ENCODE results near the gene C7orf33. TPM values are rescaled to one million over a fixed set of nuclear protein-coding genes. Genes with fewer than 3 reads are reported as not detected.
A peak's percentile ranks its signal among the peaks of the same experiment; 100 is the strongest.

C7orf33 gene
- total RNA-seq, 1 experiment from 2014 or later: not detected

DNA sequence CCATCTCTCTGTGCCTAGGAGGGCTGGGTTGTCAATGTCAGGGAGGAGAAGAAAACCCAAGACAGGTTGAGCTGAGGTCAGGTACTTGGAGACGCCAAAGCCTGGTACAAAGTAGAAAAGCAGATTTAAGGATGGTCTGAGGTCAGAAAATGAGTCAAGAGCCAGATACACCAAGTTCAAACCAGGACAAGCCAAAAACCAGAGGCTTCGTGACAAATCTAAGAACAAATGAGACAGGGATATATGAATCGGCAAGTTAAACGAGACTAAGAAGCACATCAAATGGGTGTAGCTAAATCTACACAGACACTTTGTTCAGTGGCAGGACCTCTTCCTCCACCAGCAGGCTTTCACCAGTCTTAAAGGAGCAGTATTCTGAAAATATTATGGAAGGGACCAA lies 34.2 kb downstream of the C7orf33 start:
- ATAC-seq (no peak), DNase-seq (ENCODE audit: low spot score) (no peak)
- Mint-ChIP-seq H3K4me1 (peaks cover 40% of the 10 kb centered on the region), H3K27ac (peak overlapping the region; percentile 28; the same call in 1 of the 2 replicates), H3K9me3 (no peaks in the 10 kb centered on the region), H3K4me3 (no peak overlapping the region), H3K27me3 (ENCODE audit: low read depth) (no peaks in the 10 kb centered on the region; the same call in 1 of the 2 replicates), H3K36me3 (0 out of 2 replicates have a peak, but pooled peaks cover 3% of the 10 kb centered on the region)
- ChIA-PET POLR2A (no interaction called here), CTCF (interaction anchor here (2.0 kb wide), 1 partner anchor 13 kb away, joined by 9 read pairs; no protein-coding TSS in a partner anchor)
- TF ChIP-seq JAZF1 (CRISPR knock-in tag; IDR thresholded peaks at IDR 0.05): no peak
- TF ChIP-seq, protein P1, sequence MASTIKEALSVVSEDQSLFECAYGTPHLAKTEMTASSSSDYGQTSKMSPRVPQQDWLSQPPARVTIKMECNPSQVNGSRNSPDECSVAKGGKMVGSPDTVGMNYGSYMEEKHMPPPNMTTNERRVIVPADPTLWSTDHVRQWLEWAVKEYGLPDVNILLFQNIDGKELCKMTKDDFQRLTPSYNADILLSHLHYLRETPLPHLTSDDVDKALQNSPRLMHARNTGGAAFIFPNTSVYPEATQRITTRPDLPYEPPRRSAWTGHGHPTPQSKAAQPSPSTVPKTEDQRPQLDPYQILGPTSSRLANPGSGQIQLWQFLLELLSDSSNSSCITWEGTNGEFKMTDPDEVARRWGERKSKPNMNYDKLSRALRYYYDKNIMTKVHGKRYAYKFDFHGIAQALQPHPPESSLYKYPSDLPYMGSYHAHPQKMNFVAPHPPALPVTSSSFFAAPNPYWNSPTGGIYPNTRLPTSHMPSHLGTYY (CRISPR knock-in tag; IDR thresholded peaks at IDR 0.05): no peak
- TF ChIP-seq GABPB1 (CRISPR knock-in tag; IDR thresholded peaks at IDR 0.05): no peak
- no peak for TF ChIP-seq ZSCAN18 (CRISPR knock-in tag; IDR thresholded peaks at IDR 0.05)

- ChIA-PET CTCF (no interaction called here), POLR2A (interaction anchor here (0.5 kb wide), 1 partner anchor 19 kb away, joined by 4 read pairs; no protein-coding TSS in a partner anchor)
- no peak for DNase-seq (ENCODE audit: low spot score)
- TF ChIP-seq ATF3 (CRISPR knock-in tag; conservative IDR thresholded peaks at IDR 0.05) (no peak), HMGA2 (CRISPR knock-in tag; IDR thresholded peaks at IDR 0.05) (no peak), FOXP4 (CRISPR knock-in tag; IDR thresholded peaks at IDR 0.05) (no peak), TCF7 (CRISPR knock-in tag; IDR thresholded peaks at IDR 0.05; ENCODE audit: low read depth) (no peak), ETV6 (CRISPR knock-in tag; IDR thresholded peaks at IDR 0.05) (no peak), ATF2 (CRISPR knock-in tag; IDR thresholded peaks at IDR 0.05; ENCODE audit: borderline replicate concordance, low read depth) (no peak), ELF4 (CRISPR knock-in tag; IDR thresholded peaks at IDR 0.05; ENCODE audit: low read depth) (no peak), SMAD3 (CRISPR knock-in tag; IDR thresholded peaks at IDR 0.05; ENCODE audit: borderline replicate concordance) (no peak), ZNF317 (CRISPR knock-in tag; IDR thresholded peaks at IDR 0.05; ENCODE audit: borderline replicate concordance, low read depth) (no peak), NFYB (CRISPR knock-in tag; conservative IDR thresholded peaks at IDR 0.05; ENCODE audit: low read depth) (no peak), EMX1 (CRISPR knock-in tag; IDR thresholded peaks at IDR 0.05) (no peak), ZNF219 (CRISPR knock-in tag; IDR thresholded peaks at IDR 0.05; ENCODE audit: borderline replicate concordance) (no peak), ZNF263 (CRISPR knock-in tag; IDR thresholded peaks at IDR 0.05; ENCODE audit: low read depth) (no peak), CBFB (CRISPR knock-in tag; IDR thresholded peaks at IDR 0.05; ENCODE audit: low read depth) (no peak)
- TF ChIP-seq, protein P2, sequence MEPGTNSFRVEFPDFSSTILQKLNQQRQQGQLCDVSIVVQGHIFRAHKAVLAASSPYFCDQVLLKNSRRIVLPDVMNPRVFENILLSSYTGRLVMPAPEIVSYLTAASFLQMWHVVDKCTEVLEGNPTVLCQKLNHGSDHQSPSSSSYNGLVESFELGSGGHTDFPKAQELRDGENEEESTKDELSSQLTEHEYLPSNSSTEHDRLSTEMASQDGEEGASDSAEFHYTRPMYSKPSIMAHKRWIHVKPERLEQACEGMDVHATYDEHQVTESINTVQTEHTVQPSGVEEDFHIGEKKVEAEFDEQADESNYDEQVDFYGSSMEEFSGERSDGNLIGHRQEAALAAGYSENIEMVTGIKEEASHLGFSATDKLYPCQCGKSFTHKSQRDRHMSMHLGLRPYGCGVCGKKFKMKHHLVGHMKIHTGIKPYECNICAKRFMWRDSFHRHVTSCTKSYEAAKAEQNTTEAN (CRISPR knock-in tag; IDR thresholded peaks at IDR 0.05): no peak
- TF ChIP-seq, protein P1 (CRISPR knock-in tag; IDR thresholded peaks at IDR 0.05): no peak
- TF ChIP-seq, protein P3, sequence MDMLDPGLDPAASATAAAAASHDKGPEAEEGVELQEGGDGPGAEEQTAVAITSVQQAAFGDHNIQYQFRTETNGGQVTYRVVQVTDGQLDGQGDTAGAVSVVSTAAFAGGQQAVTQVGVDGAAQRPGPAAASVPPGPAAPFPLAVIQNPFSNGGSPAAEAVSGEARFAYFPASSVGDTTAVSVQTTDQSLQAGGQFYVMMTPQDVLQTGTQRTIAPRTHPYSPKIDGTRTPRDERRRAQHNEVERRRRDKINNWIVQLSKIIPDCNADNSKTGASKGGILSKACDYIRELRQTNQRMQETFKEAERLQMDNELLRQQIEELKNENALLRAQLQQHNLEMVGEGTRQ (CRISPR knock-in tag; IDR thresholded peaks at IDR 0.05): no peak
These were observed 34.8 kb downstream of the C7orf33 start for GRCh38 chr7:148625342-148625741.

More at GRCh38 chr7:148625342-148625741, 34.8 kb downstream of the C7orf33 start:
- 0 out of 2 replicates have a peak, but pooled peaks cover 3% of the 10 kb centered on the region for H3K36me3 Mint-ChIP-seq
- no peaks in the 10 kb centered on the region; the same call in 1 of the 2 replicates for H3K27me3 Mint-ChIP-seq (ENCODE audit: low read depth)
- peaks cover 40% of the 10 kb centered on the region for H3K4me1 Mint-ChIP-seq
- no peaks in the 10 kb centered on the region for H3K9me3 Mint-ChIP-seq
- 0 out of 2 replicates have a peak overlapping the region, but pooled peaks have one; percentile 8 for H3K27ac Mint-ChIP-seq
- H3K4me3 Mint-ChIP-seq: no peak overlapping the region
- no peak for ATAC-seq
